NCI-H2196 treated with DMSO at 0.1 percent for 48 hours (cell line): Measurements from ENCODE around the gene GTF2A1.
A peak's percentile ranks its signal among the peaks of the same experiment; 100 is the strongest.

ENCODE experiments used
- DNase-seq: peaks from one replicate; lab custom pipeline; 2025; ENCODE audit not compliant: unreplicated experiment; lab: John Stamatoyannopoulos, UW

GTF2A1 gene

DNA sequence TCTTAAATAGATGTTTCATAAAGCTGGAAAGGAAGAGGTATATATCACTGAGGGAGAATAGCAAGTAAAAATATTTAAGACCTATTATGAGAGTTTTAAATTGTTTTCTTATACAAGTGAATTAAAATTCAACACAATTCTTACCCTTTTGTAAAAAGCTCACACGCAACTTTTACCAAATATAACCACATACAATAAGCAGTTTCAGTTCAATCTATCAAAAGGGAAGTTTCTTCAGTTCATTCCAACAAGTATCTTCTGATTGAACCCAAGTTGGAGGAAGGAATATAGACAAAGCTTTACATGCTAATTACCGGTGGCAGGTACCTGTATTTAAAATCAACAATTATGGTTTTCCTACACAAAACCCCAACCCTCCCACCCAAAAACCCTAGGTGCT is 41.1 kb downstream of the GTF2A1 start:
- DNase-seq, result no peak

DNA sequence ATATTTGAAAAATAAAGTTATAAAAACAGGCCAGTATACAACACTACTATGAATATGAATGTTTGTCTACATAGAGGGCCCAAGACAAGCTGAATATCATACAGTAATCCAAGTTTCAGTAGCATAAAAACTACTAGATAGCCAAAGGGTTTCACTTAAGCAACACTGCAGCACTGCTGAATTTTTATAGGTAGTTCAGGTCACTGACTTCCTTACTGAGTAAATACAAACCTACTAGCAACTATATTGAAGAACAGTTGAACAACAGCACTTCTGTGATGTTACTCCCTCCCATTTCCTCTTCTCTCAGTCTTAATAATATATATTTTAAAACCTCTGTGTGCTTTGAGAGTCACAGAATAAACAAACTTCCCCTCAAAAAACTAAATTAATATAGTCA is 42.7 kb downstream of the GTF2A1 start:
- no peak for DNase-seq

DNA sequence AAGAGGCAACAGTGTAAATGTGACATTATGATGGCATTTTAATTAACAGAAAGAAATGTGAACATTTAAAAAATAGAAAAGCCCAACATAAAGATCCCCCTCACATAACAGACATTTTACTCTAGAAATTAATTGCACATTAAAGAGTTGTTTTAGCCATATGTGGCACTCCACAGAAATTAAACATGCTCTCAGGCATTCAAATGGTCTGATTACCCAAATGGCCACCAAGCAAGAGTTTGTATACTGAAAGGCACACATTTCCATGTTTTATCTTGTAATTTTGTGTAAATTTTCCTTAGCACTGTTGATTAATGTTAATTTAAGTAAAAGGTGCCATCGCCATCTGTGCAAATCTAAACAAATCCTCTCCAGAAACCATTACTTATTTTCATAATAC is 43.5 kb downstream of the GTF2A1 start:
- no peak for DNase-seq

DNA sequence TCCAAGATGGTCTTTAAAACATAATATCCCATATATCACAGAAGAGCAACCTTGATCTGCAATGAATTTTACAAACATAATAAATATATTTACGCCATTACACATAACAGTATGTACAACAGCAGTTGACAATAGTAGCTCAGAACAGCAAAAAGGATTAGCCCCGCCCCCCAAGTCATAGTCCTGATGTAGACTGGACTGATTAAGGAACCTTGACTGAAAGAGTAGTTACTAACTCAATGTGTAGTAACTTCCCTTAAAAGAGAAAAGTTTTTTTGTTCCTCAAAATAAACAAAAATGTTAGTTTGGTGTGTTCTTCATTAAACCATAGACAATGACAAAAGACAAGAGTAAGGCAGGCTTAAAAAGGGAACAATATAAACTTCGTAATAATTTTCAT is 44.5 kb downstream of the GTF2A1 start:
- DNase-seq, result no peak

DNA sequence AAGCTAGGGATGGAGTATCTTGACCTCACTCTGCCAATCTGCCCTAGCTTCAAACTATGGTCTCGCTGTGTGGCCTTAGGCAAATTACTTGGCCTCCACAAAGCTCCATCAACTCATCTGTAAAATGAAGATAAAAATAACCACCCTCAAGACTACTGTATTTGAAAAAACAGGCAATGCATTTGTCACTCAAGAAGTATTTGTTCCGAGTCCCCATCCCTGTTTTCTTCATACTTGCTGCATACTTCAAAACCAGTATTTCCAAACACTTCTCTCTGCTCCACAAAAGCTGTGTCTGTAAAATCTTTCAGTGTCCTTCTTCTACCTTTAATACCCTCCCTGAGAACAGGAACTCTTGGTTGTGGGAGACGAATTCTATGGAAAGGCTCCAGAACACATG is 47.9 kb downstream of the GTF2A1 start:
- DNase-seq, result no peak

DNA sequence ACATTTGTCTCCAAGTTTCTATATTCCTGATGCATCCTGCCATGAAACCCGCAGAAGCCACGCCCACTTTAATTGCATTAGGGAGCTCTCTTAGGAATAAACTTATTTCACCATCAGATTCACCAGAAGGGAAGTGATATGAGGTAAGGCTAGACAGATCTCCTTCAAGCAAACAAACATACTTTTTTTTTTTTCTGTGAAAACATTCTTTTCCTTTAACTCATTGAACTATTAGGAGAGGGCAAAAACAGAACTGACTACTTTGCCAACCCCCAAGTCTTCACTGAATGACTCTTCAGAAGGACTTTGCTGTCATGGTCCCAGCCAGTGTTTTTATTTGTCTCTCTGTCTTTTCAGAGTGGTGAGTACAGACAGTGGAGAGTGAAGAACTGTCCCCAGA is 48.4 kb downstream of the GTF2A1 start:
- DNase-seq, result no peak

DNA sequence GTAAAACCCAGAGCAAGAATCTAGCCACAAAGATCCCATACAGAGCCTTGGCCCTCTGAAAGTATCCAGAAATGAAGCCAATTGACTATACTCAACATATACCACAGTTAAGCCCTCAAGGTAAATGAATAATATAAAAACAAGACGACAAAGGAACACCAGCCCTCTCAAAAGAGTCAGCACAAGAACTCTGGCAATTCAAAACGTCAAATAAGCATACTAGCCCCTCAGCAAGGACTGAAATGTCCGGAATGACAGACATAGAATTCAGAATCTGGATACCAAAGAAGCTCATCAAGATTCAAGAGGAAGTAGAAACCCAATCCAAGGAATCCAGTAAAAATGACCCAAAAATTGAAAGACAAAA is 49.9 kb downstream of the GTF2A1 start:
- no peak for DNase-seq

DNA sequence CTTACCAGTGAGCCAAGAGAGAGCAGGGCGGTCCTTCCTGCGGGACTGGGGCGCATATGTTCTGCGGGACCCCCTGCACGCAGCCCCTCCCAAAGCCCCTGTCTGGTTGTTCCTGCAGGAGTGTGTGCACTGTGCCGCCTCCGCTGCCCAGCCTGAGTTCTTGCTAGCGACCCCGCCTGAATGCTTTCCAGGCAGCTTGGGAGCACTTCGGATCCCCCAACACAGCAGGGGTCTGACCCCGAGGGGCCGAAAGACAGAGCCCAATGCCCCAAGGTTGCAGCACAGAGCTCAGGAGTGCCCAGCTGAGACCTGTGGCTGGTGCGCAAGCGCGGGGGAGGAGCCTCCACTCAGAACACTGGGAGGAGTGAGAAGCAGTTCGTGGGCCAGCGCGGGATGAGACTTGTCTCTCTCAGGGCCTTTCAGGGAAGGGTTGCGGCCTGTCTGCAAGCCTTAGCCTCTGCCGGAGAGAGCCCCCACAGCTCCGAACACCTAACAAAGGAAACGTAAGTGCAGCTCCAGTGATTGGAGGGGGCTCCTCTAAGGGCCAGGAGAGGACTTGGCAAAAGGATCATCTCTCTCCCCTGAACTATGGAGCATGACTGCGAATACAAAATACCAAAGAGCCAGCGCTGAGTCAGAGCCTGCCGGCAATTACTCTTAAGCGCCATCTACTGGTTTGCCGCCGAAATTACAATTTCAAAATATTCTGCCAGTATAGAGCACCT is 50.5 kb downstream of the GTF2A1 start:
- peak; percentile 93 for DNase-seq

DNA sequence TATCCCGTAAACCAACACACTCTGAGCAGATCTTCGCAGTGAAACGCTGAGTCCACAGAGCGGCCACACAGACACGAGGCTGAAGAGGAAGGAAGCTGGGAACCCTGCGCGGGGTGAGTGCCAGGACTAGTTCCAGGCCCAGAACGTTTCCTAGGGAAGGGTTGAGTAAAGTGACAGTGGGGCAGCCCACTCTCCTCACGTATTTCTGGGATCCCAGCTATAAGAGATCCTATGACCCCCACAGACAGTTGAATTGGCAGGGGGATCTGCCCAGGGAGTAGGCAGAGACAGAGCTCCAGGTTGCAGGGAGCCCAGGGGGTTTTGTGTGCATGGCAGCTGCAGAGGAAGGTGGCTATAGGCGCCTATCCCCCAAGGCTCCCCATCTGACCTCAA is 51.1 kb downstream of the GTF2A1 start:
- no peak for DNase-seq

DNA sequence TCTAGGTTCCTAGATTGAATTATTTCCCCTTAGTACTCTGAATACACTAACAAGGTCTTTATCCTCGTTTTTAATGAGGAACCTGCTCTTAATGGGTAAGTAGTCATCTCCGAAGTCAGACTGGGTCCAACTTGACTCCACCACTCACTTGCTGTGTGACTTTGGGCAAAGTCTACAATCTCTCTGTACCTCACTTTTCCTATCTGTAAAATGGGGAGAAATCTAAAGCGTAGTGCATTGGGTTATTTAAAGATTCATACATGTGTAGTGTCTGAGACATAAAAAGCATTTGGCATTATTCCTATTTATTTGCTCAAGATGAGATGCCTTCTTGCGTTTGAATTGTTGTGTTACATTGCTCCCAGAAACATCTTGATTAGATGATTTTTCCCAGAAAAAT is 51.5 kb downstream of the GTF2A1 start:
- no peak for DNase-seq

DNA sequence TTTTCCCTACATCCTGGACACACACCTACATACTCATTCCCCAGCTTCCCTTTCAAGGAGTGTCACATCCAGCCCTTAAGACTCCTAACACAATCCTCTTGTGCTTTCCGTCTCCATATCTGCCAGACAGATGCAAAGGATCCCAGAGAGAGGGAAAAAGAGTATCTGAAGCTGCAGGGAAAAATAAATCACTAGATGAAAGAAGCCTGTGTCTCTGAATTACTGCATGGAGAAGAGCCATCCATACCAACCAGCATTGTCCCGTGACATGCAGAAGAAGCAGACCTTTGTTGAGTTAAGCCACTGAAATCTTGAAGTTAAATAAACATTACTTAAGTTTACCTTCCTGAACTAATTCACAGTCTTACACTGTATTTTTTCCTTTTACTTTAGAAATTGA is 54.6 kb downstream of the GTF2A1 start:
- no peak for DNase-seq

DNA sequence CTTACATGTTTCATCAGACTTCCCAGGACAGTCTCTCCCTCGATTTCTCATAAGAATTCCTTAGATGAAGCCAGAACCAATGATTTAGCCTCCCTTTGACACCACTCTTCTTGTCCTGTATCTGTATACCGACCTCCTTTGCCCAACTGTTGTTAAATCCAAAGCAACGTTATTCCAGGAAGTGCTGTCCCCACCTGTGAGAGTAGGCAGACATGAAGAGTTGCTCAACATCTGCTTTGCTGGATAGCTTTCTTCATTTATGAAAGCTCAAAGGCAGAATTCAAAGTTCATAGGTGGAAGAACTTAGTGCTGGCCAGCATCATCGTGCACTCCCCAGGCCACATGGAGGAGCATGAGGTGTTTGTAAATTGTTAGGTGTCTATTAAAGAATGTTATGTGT is 55.6 kb downstream of the GTF2A1 start:
- no peak for DNase-seq

DNA sequence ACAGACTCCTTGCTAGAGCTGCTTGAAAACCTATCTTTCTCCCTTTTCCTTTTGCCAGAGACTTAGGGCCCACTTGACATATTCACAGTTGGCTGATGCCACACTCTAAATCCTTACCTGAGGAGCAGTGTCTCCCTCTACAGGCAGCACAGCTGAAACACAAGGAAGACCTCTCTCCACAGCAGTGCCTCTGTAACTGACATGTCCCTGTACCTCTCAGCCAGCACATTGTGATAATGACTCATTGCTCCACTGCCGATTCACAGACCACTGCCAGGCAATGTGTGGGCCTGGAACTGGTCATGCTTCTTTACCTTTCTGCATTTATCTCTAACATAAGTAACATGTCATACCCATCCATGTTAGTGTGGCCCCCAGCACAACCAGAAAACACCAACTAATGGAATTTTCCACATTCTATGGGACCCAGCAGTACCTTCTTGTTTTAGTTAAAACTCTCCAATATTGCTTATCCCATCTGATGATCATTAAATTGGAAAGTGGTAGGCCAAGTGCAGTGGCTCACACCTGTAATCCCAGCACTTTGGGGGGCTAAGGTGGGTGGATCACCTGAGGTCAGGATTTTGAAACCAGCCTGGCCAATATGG is 56.5 kb downstream of the GTF2A1 start:
- DNase-seq, result peak; percentile 37

DNA sequence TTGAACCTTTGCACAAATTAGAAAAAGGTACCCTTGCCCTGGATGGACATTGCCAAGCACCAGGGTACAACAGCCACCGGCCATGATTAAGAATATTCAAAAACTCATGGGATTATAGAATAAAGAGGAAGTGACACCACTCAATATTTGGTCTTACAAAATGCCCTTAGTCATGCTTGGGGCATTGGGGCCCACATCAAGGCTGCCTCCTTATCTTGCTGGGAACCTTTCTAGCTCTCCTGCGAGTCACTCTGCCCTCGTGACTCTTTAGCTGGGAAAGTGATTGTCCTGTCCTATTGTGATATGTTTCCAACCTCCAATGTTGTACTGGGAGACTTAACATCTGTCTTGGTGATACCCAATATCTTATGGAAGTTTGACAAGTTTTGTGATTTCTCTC is 57.8 kb downstream of the GTF2A1 start:
- DNase-seq, result no peak

DNA sequence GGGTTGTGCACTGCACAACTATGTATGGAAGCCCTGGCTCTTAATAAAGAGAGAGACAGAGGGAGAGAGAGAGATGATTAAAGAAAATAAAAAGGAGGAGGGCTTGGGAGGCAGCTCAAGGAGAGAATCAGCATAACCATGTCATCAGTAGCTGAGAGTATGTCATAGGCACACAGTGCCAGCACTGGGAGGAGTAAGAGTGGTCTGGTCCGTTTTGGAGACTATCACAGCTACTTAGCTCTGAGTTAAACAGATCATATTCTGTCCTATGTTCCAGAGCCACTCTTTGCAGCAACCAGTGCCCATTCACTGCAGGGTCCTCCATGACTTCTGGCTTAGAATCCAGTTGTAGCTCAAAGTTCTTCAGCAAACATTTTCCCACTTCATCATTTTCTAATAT is 59.0 kb downstream of the GTF2A1 start:
- no peak for DNase-seq

DNA sequence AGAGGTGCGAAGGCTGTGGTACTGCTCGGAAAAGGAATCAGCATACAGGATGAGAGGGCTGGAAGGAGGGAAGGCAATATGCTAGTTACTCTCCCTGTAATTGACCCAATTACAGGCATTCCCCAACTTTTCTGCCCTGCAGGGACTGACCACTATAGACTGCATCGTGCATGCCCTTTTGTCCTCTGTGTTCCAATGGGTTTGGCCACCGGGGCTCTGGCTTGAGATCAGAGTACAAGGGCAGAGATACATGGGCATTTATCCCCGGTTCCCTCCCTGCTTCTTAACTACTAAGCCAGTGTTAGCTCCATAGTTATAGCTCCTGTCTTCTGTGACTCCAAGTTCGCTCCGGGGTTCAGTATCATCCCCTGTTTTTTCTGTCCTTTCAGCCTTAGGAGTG is 59.7 kb downstream of the GTF2A1 start:
- no peak for DNase-seq

DNA sequence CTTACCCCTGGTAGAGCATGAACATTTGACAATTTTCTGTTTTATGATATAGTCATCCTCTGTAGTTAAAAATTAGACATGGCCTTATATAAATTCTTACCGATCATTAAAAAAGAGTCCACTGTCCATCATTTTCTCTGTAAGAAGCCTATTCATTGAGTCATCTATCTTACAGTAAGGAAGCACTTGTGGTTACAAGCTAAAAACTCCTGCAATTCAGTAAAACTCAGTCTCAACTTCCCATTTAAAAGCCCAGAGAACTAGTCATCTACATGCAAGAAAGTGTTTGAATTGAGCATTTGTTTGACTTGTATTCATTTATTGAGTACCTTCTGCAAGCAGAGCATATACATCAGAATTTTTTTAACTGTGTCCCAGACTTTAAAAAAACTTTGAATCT is 63.3 kb downstream of the GTF2A1 start:
- DNase-seq, result no peak

DNA sequence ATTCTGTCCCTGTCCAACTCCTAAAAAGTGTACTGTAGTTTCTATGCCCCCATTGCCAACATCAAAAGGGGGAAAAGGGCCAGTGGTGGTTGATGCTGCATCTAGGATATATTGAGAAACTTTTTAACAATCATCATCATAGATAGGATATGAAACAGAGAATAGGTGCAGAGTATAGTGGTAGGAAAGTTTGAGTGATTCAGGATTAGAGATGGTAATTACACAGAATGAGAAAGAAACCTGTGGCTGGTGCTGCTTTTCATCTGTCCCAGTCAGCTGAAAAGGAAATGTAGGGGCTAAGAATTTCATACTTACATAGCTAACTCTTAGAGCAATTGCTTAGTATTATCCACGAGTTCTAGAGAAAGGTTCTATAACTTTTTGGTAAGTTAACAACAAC is 67.6 kb downstream of the GTF2A1 start:
- no peak for DNase-seq

DNA sequence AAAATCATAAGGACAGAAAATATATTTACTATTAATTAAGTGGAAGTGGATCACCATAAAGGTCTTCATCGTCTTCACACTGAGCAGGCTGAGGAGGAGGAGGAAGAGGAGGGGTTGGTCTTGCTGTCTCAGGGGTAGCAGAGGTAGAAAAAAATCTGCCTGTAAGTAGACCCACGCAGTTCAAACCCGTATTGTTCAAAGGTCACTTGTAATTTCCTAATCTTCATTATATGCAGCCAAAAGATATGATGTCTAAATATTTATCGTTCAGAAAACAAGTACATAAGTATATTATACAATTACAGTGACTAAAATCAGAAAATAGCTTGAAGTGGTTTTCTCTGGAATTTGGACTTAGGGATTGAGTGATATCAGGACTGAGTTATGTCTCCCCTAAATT is 72.1 kb downstream of the GTF2A1 start:
- no peak for DNase-seq

DNA sequence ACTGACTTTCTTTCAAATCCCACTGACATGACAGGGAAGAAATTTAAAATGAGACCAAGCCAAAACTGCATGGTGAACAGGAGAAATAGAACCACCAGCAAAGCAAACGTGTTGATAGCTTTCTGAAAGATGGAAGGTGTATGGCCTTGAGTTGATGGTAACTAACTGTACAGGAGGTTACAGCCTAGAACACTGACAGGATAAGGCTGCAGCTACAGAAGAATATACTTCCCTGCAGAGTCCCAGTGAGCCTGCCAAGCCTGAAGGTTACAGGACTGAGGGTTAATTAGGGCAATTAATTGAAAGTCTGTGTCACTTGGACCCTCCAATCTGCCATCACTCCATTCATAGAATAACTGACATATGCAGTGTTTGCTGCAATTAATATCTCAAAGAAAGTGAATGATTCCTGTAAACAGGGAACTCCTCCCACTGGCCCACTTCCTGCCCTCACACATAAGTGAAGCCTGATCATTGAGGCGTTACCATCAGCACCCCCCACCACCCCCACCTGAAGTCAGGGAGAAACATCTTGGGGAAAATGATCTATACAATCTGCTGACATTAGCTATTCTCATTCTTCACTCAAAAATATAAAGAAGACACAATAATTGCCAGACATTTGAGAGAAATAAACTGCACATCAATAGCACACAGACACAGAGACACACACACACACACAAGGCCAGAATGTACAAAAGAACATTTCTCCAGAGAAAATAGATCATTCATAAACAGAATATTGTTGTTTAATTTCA is 73.4 kb downstream of the GTF2A1 start:
- no peak for DNase-seq

DNA sequence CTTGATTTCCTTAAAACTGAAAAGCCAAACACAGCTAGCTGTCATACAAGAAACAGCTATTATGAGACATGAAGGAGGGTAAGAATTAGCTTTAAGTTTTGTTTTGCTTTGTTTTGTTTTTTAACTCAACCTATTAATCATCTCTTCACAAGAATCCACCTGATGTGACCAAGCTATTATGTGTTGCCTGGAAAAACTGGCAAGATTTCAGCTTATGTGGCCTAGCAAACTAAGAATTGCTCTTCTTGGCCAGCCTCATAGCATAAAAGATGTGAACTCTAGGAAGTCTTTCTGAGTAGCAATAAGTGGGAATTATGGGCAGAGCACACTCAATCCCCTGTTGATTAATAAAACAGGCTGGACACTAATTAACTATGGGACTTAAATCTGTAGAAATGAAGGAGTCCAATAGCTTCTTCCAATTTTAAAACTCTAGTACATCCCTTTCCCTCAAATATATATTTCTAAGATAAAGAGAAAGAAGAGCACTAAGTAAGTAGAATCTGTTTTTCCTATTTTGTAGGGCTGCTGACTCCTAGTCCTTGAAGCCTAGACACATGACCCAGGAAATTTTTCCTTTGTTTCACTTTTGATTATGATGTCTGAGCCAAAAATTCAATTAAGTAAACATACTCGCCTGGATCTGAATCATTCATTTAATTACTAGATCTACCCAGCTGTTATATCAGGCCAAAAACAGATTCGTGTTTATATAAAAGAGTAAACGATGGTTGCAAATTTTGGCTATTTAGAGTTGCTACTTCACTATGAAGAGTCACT is 75.7 kb downstream of the GTF2A1 start:
- no peak for DNase-seq

DNA sequence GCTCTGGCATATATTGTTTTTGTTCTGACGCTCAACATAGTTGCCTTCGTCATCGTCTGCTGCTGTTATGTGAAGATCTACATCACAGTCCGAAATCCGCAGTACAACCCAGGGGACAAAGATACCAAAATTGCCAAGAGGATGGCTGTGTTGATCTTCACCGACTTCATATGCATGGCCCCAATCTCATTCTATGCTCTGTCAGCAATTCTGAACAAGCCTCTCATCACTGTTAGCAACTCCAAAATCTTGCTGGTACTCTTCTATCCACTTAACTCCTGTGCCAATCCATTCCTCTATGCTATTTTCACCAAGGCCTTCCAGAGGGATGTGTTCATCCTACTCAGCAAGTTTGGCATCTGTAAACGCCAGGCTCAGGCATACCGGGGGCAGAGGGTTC is 77.0 kb downstream of the GTF2A1 start:
- DNase-seq, result no peak
